IPS-NIHi7 (cell line): ENCODE results near the gene RPL39.
A peak's percentile ranks its signal among the peaks of the same experiment; 100 is the strongest.
"Not testable (repeated sequence)": the region's sequence is repeated elsewhere in the genome, so short reads cannot be mapped to it uniquely, and the experiment has no call there.

Experiments
- DNase-seq: peaks from one replicate; pipeline ENCODE4 v3.0.0; 2012; ENCODE audit warnings: mixed read lengths; ENCODE audit errors: extremely low spot score

RPL39 gene

DNA sequence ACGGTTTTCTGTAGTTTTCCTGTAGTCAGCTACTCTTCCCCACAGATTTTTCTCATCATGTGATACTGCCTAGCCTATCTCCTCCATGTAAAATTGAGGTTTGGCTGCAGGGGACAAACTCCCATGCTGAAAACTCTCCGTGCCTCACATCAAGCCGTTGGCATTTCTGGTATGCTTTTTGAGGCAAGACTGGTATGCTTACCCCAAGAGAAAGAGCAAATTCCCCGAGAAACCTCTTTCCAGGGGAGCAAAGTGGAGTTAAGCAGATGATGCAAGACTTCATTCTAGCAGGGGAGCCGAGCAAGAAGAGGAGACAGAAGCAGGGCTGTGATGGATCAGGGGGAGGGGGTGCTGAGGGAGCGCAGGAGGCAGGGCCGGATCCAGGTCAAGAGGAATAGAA, 28.2 kb downstream of the RPL39 start:
- DNase-seq, result no peak

DNA sequence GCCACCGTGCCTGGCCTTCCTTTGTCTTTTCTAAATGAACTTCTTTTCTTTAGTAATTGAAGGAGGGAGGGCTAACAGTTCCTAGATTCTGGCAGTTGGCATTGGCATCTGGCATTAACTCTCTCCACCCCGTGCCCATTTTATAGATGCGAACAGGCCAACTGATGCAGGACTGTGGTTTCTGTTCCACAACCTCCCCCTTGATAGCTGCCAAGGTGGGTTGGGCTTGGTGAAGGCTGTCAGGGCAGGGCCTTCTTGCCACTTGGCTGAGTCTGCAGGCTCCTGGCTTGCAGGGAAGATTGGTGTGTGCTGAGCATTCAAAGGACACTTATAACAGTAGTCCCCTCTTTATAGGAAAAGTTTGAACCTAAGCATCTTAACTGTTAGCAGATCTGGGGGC, 28.7 kb downstream of the RPL39 start:
- no peak for DNase-seq

DNA sequence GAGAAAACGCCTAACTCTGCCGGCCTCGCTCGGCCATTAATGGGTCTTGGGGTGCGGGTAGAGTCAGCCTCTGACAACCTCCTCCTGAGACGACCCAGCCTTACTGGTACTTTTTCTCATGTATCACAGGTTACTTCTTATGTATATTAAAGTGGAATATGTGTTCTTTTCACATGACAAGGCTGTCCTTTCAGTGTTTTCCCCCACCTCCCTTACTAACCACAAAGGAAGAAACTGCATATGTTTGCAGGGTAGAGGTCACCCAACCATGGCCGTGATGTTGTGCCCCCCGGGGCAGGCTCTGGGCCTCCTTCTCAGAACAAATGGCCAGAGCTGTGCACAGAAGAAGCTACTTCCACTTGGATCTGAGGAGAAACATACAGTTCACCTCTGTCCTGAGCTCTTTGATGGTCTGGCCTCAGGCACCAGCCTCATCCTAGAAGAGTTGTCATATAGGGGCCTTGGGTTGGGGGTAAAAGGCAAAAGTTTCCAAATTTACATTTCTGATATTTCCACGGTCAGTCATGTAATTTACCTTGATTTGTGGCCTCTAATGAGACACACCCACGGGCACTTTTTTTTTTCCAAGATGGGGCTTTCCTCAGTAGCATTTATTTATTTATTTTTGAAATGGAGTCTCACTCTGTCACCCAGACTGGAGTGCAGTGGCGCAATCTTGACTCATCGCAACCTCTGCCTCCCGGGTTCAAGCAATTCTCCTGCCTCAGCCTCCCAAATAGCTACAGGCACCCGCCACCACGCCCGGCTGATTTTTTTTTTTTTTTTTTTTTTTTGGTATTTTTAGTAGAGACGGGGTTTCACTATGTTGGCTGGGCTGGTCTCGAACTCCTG, 31.2 kb downstream of the RPL39 start:
- no peak for DNase-seq

DNA sequence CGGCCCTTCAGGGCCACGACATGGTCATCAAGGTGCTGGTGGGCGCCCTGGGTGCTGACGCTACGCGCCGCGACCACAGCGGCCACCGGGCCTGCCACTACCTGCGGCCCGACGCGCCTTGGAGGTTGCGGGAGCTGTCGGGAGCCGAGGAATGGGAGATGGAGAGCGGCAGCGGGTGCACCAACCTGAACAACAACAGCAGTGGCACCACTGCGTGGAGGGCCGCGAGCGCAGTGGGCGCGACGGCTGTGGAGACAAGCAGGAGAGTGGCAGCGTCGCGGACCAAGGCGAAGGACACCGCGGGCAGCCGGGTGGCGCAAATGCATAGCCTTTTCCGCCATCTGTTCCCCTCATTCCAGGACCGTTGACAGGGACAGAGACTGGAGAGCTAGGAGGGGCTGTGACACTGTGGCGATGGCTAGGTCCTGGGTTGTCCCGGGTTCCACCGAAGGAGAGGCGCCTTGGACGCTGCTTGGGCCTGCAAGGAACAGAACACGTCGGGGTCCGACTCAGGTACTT, 32.1 kb downstream of the RPL39 start:
- no peak for DNase-seq

DNA sequence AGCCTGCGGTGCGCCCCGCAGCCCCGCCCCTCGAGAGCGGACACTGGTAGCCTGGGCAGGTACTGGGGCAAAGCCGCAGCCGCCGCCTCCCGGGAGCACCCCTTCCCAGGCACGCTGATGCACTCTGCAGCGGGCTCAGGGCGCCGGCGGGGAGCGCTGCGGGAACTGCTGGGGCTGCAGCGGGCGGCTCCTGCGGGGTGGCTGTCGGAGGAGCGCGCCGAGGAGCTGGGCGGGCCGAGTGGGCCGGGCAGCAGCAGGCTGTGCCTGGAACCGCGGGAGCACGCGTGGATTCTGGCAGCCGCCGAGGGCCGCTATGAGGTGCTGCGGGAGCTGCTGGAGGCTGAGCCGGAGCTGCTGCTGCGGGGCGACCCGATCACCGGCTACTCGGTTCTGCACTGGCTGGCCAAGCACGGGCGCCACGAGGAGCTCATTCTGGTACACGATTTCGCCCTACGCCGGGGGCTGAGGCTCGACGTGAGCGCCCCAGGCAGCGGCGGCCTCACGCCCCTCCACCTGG, 32.6 kb downstream of the RPL39 start:
- no peak for DNase-seq

DNA sequence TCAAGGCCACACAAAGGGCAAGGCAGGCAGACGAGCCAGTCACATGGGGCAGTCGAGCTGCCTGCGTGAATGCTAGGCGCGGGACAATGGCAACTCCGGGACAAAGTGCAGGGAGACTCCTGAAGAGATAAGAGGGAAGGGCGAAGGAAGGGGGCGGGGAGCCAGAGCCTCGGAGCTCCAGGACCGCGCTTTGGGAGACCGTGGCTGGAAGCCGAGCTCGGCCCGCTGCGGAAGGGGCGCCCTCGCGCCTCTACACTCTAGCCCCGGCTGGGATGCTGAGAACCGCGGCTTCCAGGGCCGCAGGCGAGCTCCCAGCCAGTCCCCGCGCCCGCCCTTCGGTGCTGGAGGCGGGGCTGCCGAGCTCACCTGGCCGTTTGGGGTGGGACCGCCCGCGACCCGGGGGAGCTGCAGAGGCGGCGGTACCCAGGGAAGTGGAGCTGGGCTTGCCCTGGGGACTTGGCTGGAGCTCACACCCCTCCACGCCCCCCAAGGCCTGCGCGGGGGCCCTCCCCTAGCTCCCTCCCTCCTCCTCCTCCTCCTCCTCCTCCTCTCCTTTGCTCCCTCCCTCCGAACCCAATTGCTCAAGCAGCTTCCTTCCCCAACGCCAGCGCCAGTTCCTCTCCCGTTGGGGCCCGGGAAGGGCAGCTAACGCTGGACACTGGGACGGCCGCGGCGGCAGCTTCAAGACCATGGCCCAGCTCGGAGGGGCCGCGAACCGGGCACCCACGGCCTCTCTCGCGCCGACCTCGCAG, 33.3 kb downstream of the RPL39 start, which contains the start of gene SOWAHD:
SOWAHD (plus strand) TSS at position 610 of the 752 bp plus-strand sequence; CDS start at position 690, 80 bp downstream.
- peak; percentile 49 for DNase-seq

DNA sequence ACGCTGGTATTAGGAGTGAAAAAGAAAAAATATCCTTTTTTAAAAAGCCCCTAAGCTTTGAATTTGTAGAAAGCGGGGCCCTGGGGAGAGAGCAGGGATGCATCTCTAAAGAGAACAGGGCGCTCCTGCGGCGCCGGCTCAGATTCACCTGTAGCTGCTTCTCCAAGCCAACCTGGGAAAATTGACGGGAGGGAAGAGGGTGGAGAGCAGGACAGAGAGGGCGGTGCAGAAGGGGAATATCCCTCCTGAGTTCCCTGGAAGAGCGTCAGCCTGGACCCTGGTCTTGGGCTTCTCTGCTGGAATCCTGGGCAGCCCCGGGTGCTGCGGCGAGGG, 33.8 kb downstream of the RPL39 start:
- DNase-seq, result no peak

DNA sequence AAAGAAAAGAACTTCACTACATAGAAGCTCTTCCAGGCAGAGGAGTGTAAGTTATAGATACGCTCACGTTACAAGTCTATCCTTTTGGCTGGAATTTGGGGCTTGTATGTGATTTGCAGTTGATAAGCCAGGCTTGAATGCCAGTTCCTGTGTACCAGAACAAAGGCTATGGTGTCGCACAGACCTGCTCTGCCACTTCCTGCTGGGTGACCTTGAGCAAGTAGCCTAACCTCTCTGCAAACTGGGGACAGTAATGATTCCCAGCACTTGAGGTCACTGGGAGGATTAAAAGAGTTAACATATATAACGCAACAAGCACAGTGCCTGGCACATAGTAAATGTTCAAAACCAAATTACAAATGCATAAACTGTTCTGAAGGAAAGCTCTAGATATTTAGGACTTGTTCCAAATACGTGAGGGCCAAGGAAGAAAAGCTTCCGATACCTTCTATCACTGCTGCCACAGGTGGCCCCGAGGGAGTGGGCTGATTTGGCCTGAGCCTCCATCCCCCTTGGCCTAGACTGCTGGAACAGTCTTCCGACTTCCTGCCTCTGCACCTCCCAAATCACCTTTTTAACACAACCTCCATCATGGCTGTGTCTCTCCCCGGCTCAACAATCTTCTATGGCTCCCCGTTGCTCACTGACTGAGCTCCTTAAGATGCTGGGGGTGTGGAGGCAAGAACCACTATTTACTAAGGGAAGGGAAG, 34.3 kb downstream of the RPL39 start:
- DNase-seq, result no peak

DNA sequence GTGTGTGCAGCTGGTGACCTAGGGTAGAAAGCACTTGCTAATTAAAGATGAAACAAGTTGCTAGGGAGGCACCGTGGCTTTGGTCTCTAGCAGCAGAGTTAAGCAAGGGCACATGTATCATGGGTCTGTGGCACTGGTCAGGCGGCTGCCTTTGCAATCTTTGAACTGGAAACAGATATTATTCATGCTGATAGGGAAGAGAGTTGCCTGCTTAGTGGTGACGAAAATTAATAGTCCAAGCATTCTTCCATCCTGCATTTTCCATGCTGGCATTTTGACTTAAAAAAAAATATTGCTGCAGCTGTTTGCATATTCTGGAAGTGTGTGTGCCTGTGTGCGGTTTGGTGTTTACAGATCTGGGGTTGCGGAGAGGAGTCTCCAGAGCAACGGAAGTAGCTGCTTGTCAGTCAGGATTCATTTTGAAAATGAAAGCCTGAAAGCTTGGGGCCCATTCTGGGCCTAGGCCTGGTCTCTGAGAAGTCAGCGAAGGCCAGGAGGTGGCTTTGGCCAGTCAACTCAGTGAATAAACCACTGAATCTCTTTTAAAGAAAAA, 35.4 kb downstream of the RPL39 start:
- DNase-seq, result no peak

DNA sequence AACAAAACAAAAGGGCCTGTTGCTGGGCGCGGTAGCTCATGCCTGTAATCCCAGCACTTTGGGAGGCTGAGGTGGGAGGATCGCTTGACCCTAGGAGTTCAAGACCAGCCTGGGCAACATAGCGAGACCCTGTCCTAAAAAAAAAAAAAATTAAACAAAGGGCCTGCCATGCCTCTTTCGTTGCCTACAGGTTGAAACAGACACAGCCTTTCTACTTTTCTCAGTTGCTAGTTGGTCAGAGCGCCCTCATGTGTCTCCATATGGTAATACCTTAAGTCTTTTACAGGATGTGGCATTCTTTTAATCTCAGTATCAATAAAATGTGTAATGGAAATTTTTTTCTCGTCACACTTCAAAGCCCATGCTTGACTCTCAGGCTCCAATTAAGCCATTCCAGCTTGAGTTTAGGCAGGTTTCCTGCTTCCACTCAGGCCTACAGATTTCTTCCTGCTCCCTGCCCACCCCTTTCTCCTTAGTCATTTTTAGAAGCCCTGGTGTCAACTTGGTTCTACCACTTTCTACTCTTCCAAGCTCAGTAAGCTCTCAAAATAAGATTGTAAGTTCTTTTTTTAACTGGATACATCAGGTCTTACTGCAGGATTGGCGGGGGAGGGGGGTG, 37.7 kb downstream of the RPL39 start:
- DNase-seq, result no peak

DNA sequence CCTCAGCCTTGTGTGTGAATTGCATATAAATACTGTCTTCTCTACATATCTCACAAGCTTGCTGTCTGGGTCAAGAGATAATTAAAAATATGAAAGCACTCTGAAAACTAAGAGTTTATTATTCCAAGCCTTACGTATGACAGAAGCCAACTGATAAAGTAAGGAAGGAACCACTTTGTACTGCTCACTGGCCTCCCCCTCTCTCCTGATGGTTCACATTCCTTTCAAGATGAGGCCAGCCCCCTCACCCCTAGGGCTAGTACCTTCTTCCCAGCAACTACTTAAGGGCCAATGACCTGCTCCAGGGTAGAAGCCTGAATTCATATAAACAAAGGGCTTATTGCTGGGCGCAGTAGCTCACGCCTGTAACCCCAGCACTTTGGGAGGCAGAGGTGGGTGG, 38.4 kb downstream of the RPL39 start:
- DNase-seq, result no peak

DNA sequence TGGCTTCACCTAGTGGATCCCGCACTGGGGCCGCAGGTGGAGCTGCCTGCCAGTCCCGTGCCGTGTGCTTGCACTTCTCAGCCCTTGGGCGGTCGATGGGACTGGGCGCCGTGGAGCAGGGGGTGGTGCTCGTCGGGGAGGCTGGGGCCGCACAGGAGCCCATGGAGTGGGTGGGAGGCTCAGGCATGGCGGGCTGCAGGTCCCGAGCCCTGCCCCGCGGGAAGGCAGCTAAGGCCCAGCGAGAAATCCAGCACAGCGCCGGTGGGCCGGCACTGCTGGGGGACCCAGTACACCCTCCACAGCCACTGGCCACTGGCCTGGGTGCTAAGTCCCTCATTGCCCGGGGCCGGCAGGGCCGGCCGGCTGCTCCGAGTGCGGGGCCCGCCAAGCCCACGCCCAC, 40.7 kb downstream of the RPL39 start:
- DNase-seq, result not testable (repeated sequence)

DNA sequence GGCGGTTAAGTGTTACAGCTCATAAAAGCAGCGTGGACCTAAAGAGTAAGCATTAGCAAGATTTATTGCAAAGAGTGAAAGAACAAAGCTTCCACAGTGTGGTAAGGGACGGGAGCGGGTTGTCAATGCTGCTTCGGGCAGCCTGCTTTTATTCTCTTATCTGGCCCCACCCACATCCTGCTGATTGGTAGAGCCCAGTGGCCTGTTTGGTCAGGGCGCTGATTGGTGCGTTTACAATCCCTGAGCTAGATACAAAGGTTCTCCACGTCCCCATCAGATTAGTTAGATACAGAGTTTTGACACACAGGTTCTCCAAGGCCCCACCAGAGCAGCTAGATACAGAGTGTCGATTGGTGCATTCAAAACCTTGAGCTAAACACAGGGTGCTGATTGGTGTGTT, 41.3 kb downstream of the RPL39 start:
- DNase-seq, result not testable (repeated sequence)

DNA sequence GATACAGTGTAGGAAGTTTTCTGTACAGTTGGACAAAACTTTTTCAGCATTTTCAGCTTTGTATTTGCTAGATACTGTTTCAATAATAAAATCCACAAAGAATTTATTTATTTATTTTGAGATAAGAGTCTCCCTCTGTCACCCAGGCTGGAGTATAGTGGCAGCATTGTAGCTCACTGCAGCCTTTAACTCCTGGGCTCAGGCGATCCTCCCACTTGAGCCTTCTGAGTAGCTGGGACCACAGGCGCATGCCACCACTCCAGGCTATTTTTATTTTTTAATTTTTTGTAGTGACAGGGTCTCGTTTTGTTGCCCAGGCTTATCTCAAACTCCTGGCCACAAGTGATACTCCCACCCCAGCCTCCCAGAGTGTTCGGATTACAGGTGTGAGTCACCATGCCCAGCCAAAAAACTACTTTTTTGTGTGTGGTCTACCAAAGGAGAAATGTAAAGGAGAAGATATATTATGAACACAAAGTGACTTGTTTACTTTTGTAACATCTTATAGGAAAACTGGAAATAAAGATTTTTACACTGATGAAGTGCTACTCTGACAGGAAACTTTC, 46.1 kb downstream of the RPL39 start:
- DNase-seq, result no peak

DNA sequence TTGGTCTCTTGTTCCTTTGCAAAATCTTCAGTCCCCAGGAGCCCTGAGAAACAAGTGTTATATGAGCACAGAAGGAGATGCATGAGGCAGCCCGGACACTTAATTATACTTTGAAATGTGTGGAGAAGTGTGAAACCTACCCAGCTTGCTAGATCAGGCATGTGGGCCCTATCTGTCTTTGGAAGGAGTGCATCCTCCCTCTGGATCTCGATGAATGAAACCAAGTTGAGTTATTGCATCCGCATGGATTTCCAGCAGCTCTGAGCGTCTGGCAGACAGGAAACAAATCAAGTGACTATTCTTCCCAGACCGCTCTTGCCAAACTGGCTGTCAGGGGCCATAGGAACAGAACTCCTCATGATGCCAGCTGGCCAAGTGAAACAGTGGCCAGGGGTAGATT, 52.7 kb downstream of the RPL39 start:
- no peak for DNase-seq
